NCI-H526 treated with DMSO at 0.1 percent for 48 hours (cell line): ENCODE results near the gene COQ9.
"Not testable (repeated sequence)": the region's sequence is repeated elsewhere in the genome, so short reads cannot be mapped to it uniquely, and the experiment has no call there.

Experiments used
- DNase-seq: peaks from one replicate; lab custom pipeline; 2025; lab: John Stamatoyannopoulos, UW

Gene COQ9

DNA sequence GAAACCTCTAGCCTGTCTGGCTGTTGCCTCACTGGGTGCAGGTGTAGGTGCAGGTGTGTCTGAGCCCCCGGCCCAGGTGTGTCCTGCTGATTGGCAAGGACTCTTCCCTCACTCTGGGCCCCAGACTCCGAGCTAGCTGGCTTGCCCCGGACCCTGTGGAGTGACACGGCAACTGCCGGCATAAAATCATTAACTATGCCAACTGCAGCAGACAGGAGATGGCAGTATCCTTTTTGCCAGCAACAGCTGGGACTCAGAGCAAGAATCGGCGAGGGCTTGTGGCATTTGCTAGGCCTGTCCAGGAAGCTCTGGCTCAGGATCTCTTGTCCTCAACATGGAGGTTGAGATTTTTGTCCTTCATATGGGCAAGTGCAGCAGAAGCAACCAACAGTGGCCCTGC, 20.9 kb upstream of the COQ9 start:
- no peak for DNase-seq

DNA sequence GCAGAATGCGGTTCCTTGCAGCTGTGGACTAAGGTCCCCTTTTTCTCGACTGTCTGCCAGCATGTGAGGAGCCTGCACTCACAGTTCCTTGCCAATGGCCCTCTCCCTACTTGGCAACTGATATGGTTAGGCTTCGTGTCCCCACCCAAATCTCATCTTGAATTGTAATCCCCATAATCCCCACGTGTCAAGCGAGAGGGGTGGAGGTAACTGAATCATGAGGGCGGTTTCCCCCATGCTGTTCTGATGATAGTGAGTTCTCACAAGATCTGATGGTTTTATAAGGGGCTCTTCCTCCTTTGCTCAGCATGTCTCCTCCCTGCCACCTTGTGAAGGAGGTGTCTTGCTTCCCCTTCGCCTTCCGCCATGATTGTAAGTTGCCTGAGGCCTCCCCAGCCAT, 20.0 kb upstream of the COQ9 start:
- DNase-seq, result no peak

DNA sequence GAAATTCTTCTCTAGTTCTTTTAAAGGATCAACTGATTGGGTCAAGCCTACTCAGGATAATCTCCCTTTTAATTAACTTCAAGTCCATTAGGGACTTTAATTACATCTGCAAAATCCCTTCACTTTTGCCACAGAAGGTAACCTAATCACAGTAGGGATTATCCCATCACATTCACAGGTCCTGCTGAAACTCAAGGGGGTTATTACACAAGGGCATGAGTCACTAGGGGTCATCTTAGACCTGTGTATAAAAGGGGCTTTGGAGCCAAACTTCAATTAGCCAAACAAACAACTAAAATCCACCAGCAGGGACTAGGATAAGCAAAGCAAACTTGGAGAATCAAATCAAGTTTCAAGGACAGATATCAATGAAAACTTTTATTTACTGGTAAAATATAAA, 19.5 kb upstream of the COQ9 start:
- DNase-seq, result no peak

DNA sequence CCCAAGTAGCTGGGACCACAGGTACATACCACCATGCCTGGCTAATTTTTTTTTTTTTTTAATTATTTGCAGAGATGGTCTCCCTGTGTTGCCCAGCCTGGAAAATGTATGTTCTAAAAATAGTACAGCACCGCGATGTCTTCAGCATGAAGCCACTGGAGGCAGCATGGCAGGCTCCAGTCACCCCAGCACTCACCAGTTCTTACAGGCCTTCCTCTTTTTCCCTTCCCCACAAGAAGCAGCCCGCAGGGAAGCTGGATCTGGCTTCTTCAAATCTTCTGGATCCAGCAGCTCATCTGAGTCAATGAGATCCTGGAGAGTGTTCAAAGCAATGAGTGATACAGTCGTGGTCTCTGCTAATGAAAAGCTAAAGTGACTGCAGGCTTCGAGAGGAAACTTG, 16.3 kb upstream of the COQ9 start:
- DNase-seq, result no peak

DNA sequence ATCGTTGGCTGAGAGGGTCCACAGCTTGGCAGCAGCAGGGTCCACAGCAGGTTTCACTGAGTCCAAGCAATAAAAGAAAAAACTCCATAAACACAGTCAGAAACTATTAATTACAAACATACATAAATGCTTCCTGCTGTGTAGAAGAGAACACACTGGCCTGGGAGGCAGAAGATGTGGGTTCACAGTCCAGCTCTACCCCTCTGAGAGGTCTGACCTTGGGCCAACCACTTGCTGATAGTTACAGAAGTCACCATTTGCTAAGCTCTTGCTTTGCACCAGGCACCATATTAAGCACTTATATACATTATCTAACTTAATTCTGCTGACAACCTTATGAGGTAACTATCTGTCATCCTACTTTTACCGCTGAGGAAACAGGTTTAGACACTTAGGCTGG, 14.8 kb upstream of the COQ9 start:
- DNase-seq, result no peak

DNA sequence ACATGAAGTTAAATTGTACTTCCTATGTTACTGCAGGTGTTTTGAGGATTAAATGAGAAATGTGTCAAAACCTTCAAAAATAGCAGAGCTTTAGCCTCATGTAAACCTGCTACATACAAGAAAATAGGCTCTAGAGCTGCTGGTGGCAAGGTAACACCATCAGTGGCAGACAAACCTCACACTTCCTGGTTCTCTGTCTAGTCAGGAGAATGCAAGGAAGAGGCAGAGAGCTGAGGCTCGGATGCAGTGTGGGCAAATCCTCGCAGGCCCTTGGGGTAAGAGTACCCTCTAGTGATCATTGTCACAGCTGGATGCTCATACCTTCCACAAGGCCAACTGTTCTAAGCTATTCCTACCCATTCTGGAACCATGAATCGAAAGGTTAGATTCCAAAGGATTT, 14.3 kb upstream of the COQ9 start:
- DNase-seq, result no peak

DNA sequence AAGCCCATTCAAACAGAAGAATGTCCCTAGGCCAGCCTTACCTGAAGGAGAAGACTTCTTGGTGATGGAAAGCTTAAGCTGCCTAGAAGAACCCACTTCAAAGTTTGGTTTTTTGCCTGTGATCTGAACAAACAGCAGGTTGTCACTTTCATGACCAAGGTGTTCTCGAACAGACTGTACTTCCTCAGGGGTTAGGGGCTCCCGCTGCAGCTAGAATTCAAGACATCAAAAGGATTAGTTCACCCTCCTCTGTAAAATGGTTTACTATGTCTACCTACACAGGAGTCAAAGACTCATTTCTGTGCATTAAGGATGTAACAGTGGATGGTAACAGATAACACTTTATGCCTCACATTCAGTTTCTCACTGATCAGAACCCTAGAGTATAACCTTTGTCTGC, 13.3 kb upstream of the COQ9 start:
- DNase-seq, result no peak

DNA sequence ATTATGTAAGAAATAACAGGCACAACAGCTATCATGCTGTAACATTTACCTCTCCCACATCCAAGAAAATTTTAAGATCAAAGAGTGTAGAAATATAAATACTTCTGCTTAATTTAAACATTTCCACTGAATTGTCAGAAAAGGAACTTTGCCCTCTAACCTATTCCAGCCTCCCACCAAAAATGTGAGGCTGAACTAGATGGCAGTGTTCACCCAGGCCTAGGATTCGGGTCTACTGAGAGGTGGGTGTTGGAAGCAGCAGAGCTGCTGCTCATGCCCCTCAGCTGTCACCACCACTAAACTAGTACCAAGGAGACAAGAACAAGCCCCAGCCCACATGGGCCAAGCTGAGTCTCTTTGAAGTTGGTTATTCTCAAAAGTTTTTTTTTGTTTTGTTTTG, 11.4 kb upstream of the COQ9 start:
- no peak for DNase-seq

DNA sequence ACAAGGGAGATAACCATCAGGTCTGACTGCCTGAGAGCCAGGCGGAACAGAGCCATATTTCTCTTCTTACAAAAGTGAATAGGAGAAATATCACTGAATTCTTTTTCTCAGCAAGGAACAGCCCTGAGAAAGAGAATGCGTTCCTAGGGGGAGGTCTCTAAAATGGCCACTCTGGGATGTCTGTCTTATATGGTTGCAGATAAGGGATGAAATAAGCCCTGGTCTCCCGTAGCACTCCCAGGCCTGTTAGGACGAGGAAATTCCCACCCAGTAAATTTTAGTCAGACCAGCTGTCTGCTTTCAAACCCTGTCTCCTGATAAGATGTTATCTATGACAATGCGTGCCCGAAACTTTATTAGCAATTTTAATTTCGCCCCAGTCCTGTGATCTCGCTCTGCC, 7.3 kb upstream of the COQ9 start:
- DNase-seq, result not testable (repeated sequence)

DNA sequence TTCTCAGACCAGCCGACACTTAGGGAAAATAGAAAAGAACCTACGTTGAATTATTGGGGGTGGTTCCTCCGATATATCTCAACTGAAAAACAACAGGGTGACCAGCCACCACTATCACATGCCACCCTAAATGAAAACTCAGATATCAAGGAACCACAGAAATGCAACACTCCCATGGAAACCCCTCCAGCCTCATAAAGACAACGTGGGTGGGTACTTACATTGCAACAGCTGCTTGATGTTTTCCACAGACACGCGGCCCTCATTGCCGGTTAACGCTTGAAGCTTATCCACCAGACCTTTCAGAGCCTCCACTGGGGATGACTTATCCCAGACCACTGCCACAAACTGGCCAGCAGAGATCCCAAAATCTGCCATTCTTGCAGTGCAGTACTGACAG, 6.7 kb upstream of the COQ9 start:
- not testable (repeated sequence) for DNase-seq

DNA sequence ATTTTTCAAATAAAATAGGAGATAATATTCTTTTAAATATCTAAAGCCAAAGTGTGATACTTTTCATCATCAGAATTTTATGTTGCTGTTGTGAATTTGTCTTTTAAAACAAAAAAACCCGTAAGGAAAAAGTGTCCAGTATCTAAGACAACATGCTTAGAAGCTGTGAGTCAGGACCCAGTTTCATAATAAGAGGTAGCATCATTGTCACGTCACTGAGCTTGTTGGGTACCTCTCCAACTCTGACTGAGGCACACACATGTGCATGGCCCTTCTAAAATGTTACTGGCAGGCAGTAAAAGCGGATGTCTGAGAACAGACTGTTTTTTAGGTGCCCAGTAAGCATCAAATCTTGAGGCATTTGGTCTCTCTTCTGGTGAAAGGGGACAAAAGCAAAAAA, 2.6 kb upstream of the COQ9 start:
- DNase-seq, result no peak

DNA sequence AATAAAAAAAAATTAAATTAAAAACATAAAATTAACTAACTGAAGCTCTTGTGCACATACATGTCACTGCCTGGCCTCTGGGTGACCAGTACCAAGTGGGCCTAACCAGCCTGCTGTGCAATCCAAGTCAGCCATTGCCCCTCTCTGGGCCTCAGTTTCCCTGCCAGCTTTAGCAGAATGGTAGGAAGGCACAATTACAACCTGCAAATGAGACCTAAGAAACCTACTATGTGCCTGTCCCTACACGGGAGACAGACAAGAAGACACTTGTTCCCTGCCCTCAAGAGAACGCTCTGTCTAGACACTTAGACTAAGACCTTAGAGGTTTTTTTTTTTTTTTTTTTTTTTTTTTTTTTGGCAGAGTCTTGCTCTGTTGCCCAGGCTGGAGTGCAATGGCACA, 1.8 kb upstream of the COQ9 start:
- DNase-seq, result no peak

DNA sequence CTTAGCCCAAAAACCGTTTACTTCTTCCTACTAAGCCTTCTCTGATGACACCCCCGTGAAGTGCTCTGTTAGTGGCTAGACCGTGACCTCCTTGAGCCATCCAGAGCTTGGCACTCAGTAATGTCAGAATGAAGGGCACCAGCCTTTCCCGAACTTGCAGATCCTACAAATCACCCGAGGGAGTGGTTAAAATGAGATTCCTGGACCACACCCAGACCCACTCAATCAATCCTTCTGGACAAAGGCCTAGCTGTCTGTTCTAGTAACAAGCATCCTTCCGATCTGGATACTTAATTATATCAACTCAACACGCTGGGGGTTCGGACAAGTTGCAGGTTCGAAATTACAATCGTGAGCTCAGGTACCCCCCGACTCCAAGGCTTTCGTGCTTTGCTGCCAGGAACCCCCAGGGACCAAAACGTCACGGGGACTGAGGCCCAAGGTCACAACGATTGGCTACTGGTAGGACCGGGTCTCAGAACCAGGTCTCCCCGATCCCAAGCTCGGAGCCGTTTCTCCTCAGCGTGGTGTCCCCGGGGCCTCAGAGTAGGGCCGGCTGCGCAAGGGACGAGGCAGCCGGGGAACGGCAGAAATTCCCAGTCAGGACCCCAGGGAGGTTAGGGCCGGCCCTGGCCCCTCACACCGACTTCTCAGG, 621 bp upstream of the COQ9 start:
- DNase-seq, result no peak

DNA sequence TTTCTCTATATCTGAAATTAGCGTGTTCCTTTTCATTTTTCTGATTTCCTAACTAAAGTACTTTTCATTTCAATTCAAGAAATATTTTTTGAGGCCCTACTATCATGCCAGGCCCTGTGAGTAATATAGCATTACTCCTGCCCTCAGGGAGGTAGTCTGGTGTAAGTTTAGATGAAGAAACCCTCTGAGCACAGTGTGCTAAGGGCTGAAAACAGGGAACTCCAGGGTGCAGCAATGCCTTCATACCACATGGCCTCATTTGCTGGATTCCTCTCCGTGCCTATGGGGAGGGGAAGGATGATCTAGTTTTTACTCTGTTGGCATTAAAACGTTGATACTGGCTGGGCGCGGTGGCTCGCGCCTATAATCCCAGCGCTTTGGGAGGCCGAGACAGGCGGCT, 4.7 kb downstream of the COQ9 start:
- no peak for DNase-seq

DNA sequence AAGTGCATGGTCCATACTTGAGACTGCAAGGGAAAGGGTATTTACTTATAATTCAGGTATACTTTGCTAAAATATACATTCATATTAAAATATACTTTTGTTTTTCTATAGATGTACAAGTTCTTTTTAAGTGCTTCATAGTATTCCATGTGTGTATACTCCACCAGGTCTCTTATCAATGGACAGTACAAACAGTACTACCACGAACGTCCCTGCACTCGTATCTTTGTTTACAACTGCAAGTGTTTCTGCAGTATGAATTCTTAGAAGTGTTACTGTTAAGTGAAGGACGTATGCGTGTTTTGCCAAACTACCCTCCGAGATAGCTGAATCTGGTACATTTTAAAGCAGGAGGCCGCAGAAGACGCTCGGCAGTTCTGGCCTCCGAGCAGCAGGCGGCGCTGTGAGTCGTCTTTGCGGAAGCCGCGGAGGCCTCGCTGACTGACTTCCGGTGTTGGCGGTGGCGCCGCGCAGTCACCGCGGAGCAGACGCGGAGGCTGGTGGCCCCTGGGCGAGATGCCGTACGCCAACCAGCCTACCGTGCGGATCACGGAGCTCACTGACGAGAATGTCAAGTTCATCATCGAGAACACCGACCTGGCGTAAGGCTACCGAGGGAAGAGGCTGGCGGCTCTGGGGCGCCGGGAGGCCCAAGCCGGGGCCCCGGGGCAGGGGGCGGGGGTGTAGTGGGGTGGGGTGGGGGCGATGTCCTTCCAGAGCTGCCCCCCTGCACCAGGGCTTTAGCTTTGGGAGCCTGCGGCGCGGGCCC, 15.1 kb downstream of the COQ9 start, which contains the start of gene POLR2C:
Gene POLR2C (plus strand): TSS at position 471 of the 769 bp plus-strand sequence. CDS start 46 bp downstream, at position 517.
- DNase-seq, result peak; percentile 25

DNA sequence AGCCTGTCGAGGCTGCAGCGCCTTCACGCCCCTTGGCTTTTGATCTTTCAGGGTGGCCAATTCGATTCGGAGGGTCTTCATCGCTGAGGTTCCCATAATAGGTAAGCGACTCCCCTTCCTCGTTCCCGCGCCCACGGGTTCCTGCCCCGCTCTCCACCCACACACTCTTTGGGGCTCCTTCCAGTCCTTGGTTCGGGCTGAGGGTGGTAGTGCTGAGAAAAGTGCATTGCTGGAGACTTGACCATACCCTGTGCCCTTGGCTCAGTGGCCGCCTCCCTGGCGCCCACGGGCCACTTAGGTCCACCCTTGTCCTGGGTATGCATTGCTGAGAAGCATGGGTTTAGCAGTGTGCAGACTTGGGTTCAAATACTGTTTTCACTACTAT, 15.7 kb downstream of the COQ9 start:
- no peak for DNase-seq

DNA sequence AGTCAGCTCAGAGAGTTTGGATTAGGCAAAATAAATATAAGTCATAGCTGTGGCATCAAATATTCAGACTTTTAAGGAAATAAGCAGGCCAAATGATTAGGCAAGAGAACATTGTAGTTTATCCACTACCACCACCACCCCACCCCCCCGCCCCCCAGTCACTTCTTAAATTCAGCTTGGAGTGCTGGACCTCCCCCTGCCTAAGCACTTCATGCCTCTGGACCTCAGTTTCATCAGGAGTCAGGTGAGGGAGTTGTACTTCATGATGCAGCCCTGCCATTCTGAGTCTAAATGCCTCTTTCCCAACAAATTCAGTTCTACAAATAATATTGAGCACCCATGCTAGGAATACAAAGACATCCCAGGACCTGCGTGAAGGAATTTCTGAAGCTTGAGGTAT, 17.2 kb downstream of the COQ9 start:
- no peak for DNase-seq

DNA sequence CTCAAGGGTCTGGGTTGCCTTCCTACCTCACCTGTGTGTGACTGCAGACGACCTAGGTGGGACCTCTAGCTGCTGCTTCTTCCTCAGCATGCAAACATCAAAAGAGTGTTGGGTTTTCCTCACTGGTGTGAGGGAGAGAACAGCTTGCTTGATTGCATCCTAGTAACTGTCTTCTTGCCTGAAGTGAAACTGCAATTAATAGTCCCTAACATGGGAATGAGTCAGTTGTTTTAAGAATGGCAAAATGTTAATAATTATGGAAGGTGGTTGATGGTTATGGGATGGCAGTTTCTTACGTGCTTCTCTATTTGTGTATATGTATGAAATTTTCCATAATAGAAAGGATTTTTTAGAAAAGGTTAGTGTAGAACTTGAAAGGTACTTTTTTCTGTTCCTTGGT, 21.1 kb downstream of the COQ9 start:
- DNase-seq, result no peak

DNA sequence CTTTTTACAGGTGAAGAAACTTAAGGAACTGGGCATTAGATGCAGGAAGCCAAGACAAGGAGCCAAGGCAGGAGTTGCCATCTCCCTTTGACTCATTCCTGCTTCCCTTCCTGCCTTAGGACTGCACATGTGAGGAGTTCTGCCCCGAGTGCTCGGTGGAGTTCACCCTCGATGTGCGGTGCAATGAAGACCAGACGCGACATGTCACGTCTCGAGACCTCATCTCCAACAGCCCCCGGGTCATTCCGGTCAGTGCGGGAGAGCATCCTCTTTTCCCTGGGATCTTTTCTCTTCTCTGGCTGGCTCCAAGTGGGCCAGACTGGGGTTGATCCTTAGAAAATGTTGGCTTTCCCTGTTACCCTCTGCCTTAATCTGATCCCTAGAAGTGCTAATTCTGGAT, 21.8 kb downstream of the COQ9 start:
- DNase-seq, result no peak

DNA sequence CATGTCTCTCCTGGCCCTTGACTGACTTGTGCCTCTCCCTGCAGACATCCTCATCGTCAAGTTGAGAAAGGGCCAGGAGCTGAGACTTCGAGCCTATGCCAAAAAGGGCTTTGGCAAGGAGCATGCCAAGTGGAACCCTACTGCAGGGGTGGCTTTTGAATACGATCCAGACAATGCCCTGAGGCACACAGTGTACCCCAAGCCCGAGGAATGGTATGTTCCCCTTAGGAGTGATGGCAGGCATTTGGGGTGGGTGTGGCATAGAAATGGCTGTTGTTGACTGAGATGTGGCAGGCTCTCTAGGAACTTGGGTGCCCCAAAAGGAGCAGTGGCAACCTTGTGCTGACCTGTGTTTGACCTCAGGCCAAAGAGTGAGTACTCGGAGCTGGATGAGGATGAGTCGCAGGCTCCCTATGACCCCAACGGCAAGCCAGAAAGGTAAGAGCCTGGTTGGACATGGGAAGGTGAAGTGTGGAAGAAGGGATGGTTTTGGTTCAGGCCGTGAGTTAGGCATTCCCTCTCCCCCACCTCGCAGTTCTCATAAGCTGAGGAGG, 22.7 kb downstream of the COQ9 start:
- no peak for DNase-seq

DNA sequence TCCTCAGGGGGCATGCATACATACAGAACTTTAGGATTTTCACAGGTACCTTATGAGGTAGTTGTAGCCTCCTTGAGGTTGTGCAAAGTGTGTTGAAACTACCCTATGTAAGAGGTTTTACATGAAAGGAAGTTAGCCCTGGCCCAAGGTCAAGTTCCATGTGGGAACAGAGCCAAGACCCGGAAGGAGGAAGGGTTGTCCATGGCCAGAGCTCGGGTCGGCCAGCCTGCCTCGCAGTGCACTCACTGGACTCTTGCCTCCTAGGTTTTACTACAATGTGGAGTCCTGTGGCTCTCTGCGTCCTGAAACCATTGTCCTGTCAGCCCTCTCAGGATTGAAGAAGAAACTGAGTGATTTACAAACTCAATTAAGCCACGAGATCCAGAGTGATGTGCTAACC, 23.4 kb downstream of the COQ9 start:
- no peak for DNase-seq

DNA sequence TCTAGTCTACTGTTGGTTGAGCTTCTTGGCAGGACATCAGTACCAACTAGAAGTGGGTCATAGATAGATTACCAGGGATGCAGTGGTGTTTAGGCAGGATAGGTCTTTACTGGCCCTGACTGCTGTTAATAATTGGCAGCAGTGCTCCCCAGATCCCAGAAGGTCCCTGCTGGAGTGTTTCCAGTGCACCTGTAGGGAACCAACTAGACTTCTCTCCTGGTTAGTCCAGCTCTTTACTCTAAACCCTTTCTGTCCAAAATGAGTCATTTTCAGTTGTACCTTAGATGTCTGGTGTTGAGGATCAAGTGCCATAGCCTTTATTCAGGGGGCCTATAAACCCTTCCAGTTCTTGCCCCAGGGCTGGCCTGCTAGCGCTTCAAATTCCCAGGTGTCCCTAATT, 23.9 kb downstream of the COQ9 start:
- no peak for DNase-seq

DNA sequence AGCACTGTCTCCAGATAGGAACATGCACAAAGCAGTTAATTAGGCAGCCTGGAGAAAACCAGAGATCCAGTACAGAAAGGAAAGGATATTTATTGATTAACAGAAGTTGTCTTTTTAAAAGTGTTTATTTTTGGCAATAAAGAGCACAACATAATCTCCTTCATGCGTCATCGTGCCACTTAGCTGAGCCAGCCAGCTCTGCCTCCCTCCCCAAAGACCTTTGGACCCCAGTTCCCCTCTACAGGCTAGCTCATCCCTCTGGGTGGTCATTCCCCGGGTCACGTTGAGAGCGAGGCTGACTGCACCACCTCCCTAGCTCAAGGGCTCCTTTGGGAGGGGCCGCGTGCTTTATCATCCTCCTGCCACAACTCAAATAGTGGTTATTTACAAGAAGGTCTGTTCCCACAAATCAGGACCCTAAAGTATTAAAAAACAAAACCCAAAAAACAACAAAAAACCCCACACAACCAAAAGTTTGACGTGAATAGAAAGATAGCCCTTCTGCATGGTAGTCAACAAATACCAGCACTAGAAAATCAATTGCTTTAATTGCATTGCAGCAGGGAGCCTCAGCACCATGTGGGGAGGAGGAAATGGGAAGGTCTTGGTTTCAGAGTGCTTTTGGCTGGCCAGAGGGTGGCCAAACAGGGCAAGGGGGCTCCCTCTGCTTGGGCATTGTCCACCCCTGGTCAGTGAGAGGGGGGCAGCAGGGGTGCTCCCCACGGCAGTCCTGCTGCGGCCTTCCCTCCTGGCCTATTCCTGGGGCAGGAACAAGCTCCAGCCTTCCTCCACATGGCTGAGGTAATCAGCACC, 24.8 kb downstream of the COQ9 start:
- no peak for DNase-seq
